ENCODE measurements around the gene RERE.
A peak's percentile ranks its signal among the peaks of the same experiment; 100 is the strongest.

Gene RERE

GRCh38 chr1:8378178-8378577 is 439.3 kb downstream of the RERE start:
- CTCF ChIA-PET: interaction anchor here (0.9 to 1.8 kb wide), 5 partner anchors 8 to 471 kb away, joined by 3 to 4 read pairs (median 3); no protein-coding TSS in a partner anchor

GRCh38 chr1:8377271-8377981 is 440.0 kb downstream of the RERE start:
- DNase-seq (ENCODE audit: low read depth, low spot score): no peak
- ChIA-PET POLR2A (no interaction called here), CTCF (interaction anchor here (0.8 to 1.8 kb wide), 7 partner anchors 9 to 471 kb away, joined by 3 to 4 read pairs (median 3); no protein-coding TSS in a partner anchor)
- TF ChIP-seq CTCF (IDR thresholded peaks at IDR 0.05; ENCODE audit: insufficient read depth, low read length, missing control alignments): no peak
- H3K4me3 ChIP-seq (ENCODE audit: low read depth, low read length): no peak overlapping the region

More at GRCh38 chr1:8378178-8378577, 439.3 kb downstream of the RERE start:
- DNase-seq (ENCODE audit: low read depth, low spot score): no peak
- POLR2A ChIA-PET: no interaction called here
- no peak overlapping the region for H3K4me3 ChIP-seq (ENCODE audit: low read depth, low read length)
- no peak for TF ChIP-seq CTCF (IDR thresholded peaks at IDR 0.05; ENCODE audit: insufficient read depth, low read length, missing control alignments)

- CTCF ChIA-PET: interaction anchor here (0.8 to 1.1 kb wide), 3 partner anchors 8 to 400 kb away, joined by 3 to 6 read pairs (median 3); no protein-coding TSS in a partner anchor
- DNase-seq (ENCODE audit: low read depth, low spot score): no peak
- TF ChIP-seq CTCF (IDR thresholded peaks at IDR 0.05; ENCODE audit: insufficient read depth, low read length, missing control alignments): no peak
- no peak overlapping the region for H3K4me3 ChIP-seq (ENCODE audit: low read depth, low read length)
- POLR2A ChIA-PET: no interaction called here
Measured at GRCh38 chr1:8376358-8376840, 441.0 kb downstream of the RERE start.

- no peak overlapping the region for H3K4me3 ChIP-seq (ENCODE audit: low read depth, low read length)
- POLR2A ChIA-PET: interaction anchor here (1.6 kb wide), 1 partner anchor 23 kb away, joined by 5 read pairs; no protein-coding TSS in a partner anchor
- CTCF ChIA-PET: interaction anchor here (1.1 to 1.3 kb wide), 3 partner anchors 12 to 25 kb away, joined by 3 to 5 read pairs (median 3); no protein-coding TSS in a partner anchor
- DNase-seq (ENCODE audit: low read depth, low spot score): no peak
- TF ChIP-seq CTCF (IDR thresholded peaks at IDR 0.05; ENCODE audit: insufficient read depth, low read length, missing control alignments): peak; percentile 52
Measured at GRCh38 chr1:8374812-8375211, 442.6 kb downstream of the RERE start.

GRCh38 chr1:8374356-8374755 is 443.1 kb downstream of the RERE start:
- CTCF ChIA-PET: interaction anchor here (0.7 to 2.4 kb wide), 11 partner anchors 10 to 474 kb away, joined by 3 to 10 read pairs (median 3); no protein-coding TSS in a partner anchor
- no peak for DNase-seq (ENCODE audit: low read depth, low spot score)
- TF ChIP-seq CTCF (IDR thresholded peaks at IDR 0.05; ENCODE audit: insufficient read depth, low read length, missing control alignments): no peak
- POLR2A ChIA-PET: interaction anchor here (1.6 kb wide), 1 partner anchor 23 kb away, joined by 5 read pairs; no protein-coding TSS in a partner anchor
- no peak overlapping the region for H3K4me3 ChIP-seq (ENCODE audit: low read depth, low read length)

Data from AG04449 (cell line).